ENCODE results near the gene KCNMB2. TPM values are rescaled to one million over a fixed set of nuclear protein-coding genes. Genes with fewer than 3 reads are reported as not detected.
A peak's percentile ranks its signal among the peaks of the same experiment; 100 is the strongest.

KCNMB2 gene
- total and polyA plus RNA-seq, 5 experiments from 2014 or later = not detected

DNA sequence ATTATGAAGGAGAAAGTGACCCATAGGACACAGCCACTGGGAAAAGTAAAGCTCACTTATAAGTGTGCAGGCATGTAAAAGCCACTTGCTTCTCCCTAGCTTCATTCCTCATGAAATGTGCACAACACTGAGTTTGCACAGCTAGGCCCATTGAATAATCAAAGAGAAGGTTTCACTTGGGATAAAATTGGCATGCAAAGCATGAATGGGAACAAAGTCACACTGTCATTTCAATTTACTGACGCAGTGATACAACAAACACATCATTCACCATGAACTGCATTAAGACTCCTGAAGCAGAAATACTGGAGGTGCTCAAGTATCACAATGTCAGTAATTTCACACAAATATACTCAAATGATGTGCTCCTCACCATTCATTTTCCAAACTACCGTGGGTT is 61.1 kb downstream of the KCNMB2 start:
- peaks cover 3 to 18% (median 11%) of the 10 kb centered on the region in 5 donors for H3K27me3 Mint-ChIP-seq
- peaks cover 0 to 15% (median 0%) of the 10 kb centered on the region in 9 donors for H3K9me3 Mint-ChIP-seq
- H3K4me3 Mint-ChIP-seq = no peak overlapping the region
- DNase-seq = no peak
- H3K36me3 Mint-ChIP-seq = no peaks in the 10 kb centered on the region
- no peak overlapping the region for H3K27ac Mint-ChIP-seq
- no peak for ATAC-seq
- POLR2A ChIA-PET = no interaction called here
- H3K4me1 Mint-ChIP-seq = no peaks in the 10 kb centered on the region

GRCh38 chr3:178602856-178603255 is 66.6 kb downstream of the KCNMB2 start:
- H3K4me1 Mint-ChIP-seq = no peaks in the 10 kb centered on the region
- POLR2A ChIA-PET = no interaction called here
- no peak overlapping the region for H3K4me3 Mint-ChIP-seq
- H3K9me3 Mint-ChIP-seq = peaks cover 0 to 9% (median 0%) of the 10 kb centered on the region in 9 donors
- H3K36me3 Mint-ChIP-seq = no peaks in the 10 kb centered on the region
- no peak for DNase-seq
- H3K27me3 Mint-ChIP-seq = peaks cover 4 to 30% (median 17%) of the 10 kb centered on the region in 5 donors
- ATAC-seq = no peak
- H3K27ac Mint-ChIP-seq = no peak overlapping the region

- POLR2A ChIA-PET = no interaction called here
- Mint-ChIP-seq H3K27ac (no peak overlapping the region), H3K36me3 (no peaks in the 10 kb centered on the region), H3K9me3 (peaks cover 0 to 8% (median 2%) of the 10 kb centered on the region in 9 donors), H3K27me3 (peaks cover 2 to 22% (median 15%) of the 10 kb centered on the region in 5 donors), H3K4me3 (no peak overlapping the region), H3K4me1 (no peaks in the 10 kb centered on the region)
- ATAC-seq (no peak), DNase-seq (no peak)
These were observed 67.5 kb downstream of the KCNMB2 start for GRCh38 chr3:178603735-178604134.

DNA sequence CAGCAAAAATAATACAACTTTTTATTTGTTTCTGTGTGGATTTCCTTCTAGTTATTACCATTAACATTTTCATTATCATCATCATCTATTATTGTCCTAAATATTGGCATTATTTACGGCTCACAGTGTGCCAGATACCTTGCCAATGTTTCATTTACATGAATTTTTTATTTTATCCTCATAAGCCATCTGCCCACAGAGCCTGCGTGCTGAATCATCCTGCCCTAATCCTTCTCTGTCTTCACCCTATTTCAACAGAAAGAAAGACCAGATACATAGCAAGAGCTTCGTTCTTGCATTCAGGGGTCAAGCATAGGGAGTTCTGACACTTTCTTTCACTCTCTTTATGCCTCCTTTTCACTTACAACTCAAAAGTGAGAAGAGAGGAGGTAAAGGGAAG is 82.0 kb downstream of the KCNMB2 start:
- H3K27me3 Mint-ChIP-seq = peaks cover 0 to 18% (median 8%) of the 10 kb centered on the region in 5 donors
- POLR2A ChIA-PET = no interaction called here
- no peak overlapping the region for H3K4me3 Mint-ChIP-seq
- no peak for ATAC-seq
- no peak for DNase-seq
- H3K4me1 Mint-ChIP-seq = peaks cover 0 to 5% (median 0%) of the 10 kb centered on the region in 4 donors
- peaks cover 0 to 4% (median 0%) of the 10 kb centered on the region in 3 donors for H3K36me3 Mint-ChIP-seq
- H3K9me3 Mint-ChIP-seq = peaks cover 0 to 8% (median 0%) of the 10 kb centered on the region in 9 donors
- no peak overlapping the region for H3K27ac Mint-ChIP-seq

- Mint-ChIP-seq H3K9me3 (peaks cover 0 to 1% (median 0%) of the 10 kb centered on the region in 9 donors), H3K27me3 (peaks cover 0 to 11% (median 8%) of the 10 kb centered on the region in 5 donors), H3K4me1 (peaks cover 0 to 5% (median 0%) of the 10 kb centered on the region in 4 donors), H3K4me3 (no peak overlapping the region), H3K36me3 (peaks cover 0 to 4% (median 0%) of the 10 kb centered on the region in 3 donors), H3K27ac (no peak overlapping the region)
- POLR2A ChIA-PET = no interaction called here
- DNase-seq (no peak), ATAC-seq (no peak)
These were observed 82.7 kb downstream of the KCNMB2 start for GRCh38 chr3:178618896-178619295.

GRCh38 chr3:178623666-178624255 is 87.5 kb downstream of the KCNMB2 start:
- POLR2A ChIA-PET = no interaction called here
- H3K27ac Mint-ChIP-seq = no peak overlapping the region
- no peak for ATAC-seq
- H3K27me3 Mint-ChIP-seq = no peaks in the 10 kb centered on the region
- no peaks in the 10 kb centered on the region for H3K36me3 Mint-ChIP-seq
- H3K4me1 Mint-ChIP-seq = no peaks in the 10 kb centered on the region
- no peak for DNase-seq
- H3K9me3 Mint-ChIP-seq = no peaks in the 10 kb centered on the region
- H3K4me3 Mint-ChIP-seq = no peak overlapping the region

- H3K27me3 Mint-ChIP-seq = no peaks in the 10 kb centered on the region
- no peak overlapping the region for H3K27ac Mint-ChIP-seq
- ATAC-seq (no peak), DNase-seq (no peak)
- no peaks in the 10 kb centered on the region for H3K4me1 Mint-ChIP-seq
- H3K4me3 Mint-ChIP-seq = no peak overlapping the region
- no peaks in the 10 kb centered on the region for H3K36me3 Mint-ChIP-seq
- POLR2A ChIA-PET = no interaction called here
- no peaks in the 10 kb centered on the region for H3K9me3 Mint-ChIP-seq
These were observed 88.0 kb downstream of the KCNMB2 start for GRCh38 chr3:178624276-178624675.

- no peak for ATAC-seq
- Mint-ChIP-seq H3K27ac (no peak overlapping the region), H3K4me1 (no peaks in the 10 kb centered on the region)
These were observed 88.9 kb downstream of the KCNMB2 start for GRCh38 chr3:178625053-178625600.

DNA sequence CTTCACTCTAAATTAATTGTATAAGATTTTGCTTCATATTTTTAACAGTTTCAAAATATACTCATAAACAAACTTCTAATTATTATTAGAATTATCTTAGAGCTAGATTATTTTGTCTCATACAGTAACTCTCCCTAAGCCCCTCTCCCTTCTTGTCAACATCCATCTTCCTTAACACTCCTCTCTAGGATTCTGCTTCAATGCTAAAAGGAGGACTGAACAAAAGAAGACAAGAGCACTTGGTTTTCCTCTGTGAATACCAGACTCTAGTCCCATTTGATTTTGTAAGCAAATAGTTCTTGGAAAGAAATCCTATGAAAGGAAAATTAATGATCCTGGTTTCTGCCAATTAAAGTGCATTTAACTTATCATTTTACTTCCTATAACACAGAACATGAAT is 91.8 kb downstream of the KCNMB2 start:
- no peak for ATAC-seq
- no peak overlapping the region for H3K27ac Mint-ChIP-seq

More at GRCh38 chr3:178625053-178625600, 88.9 kb downstream of the KCNMB2 start:
- Mint-ChIP-seq H3K36me3 (no peaks in the 10 kb centered on the region), H3K9me3 (no peaks in the 10 kb centered on the region), H3K4me3 (no peak overlapping the region), H3K27me3 (no peaks in the 10 kb centered on the region)
- no peak for DNase-seq
- POLR2A ChIA-PET = no interaction called here

GRCh38 chr3:178629430-178630178 is 93.4 kb downstream of the KCNMB2 start:
- Mint-ChIP-seq H3K4me3 (no peak overlapping the region), H3K4me1 (no peaks in the 10 kb centered on the region), H3K27ac (no peak overlapping the region), H3K36me3 (peaks cover 0 to 7% (median 3%) of the 10 kb centered on the region in 3 donors), H3K27me3 (peaks cover 0 to 7% (median 0%) of the 10 kb centered on the region in 5 donors), H3K9me3 (peaks cover 0 to 14% (median 9%) of the 10 kb centered on the region in 9 donors)
- ATAC-seq = no peak
- POLR2A ChIA-PET = no interaction called here
- DNase-seq = no peak

More for the DNA sequence above, 91.8 kb downstream of the KCNMB2 start:
- Mint-ChIP-seq H3K36me3 (no peaks in the 10 kb centered on the region), H3K4me1 (no peaks in the 10 kb centered on the region), H3K9me3 (peaks cover 0 to 8% (median 0%) of the 10 kb centered on the region in 9 donors), H3K27me3 (peaks cover 0 to 4% (median 0%) of the 10 kb centered on the region in 5 donors), H3K4me3 (no peak overlapping the region)
- DNase-seq = no peak
- POLR2A ChIA-PET = no interaction called here

GRCh38 chr3:178631950-178632349 is 95.7 kb downstream of the KCNMB2 start:
- DNase-seq = no peak
- no peak for ATAC-seq
- Mint-ChIP-seq H3K4me1 (no peaks in the 10 kb centered on the region), H3K27me3 (peaks cover 0 to 7% (median 1%) of the 10 kb centered on the region in 5 donors), H3K9me3 (peaks cover 0 to 14% (median 9%) of the 10 kb centered on the region in 9 donors), H3K27ac (no peak overlapping the region), H3K4me3 (no peak overlapping the region), H3K36me3 (peaks cover 0 to 7% (median 3%) of the 10 kb centered on the region in 3 donors)
- POLR2A ChIA-PET = no interaction called here

- H3K9me3 Mint-ChIP-seq = peaks cover 0 to 14% (median 9%) of the 10 kb centered on the region in 9 donors
- H3K27ac Mint-ChIP-seq = no peak overlapping the region
- peaks cover 0 to 13% (median 3%) of the 10 kb centered on the region in 5 donors for H3K27me3 Mint-ChIP-seq
- DNase-seq (no peak), ATAC-seq (no peak)
- POLR2A ChIA-PET = no interaction called here
- H3K36me3 Mint-ChIP-seq = peaks cover 0 to 7% (median 3%) of the 10 kb centered on the region in 3 donors
- no peak overlapping the region for H3K4me3 Mint-ChIP-seq
- no peaks in the 10 kb centered on the region for H3K4me1 Mint-ChIP-seq
These were observed 98.7 kb downstream of the KCNMB2 start for GRCh38 chr3:178634975-178635374.

GRCh38 chr3:178637802-178638201 is 101.6 kb downstream of the KCNMB2 start:
- H3K9me3 Mint-ChIP-seq = peaks cover 0 to 12% (median 6%) of the 10 kb centered on the region in 9 donors
- peak overlapping the region in 1 of 10 donors; percentile 4 for H3K27ac Mint-ChIP-seq
- POLR2A ChIA-PET = no interaction called here
- DNase-seq (no peak), ATAC-seq (no peak)
- H3K4me3 Mint-ChIP-seq = no peak overlapping the region
- H3K36me3 Mint-ChIP-seq = peaks cover 0 to 7% (median 3%) of the 10 kb centered on the region in 3 donors
- no peaks in the 10 kb centered on the region for H3K4me1 Mint-ChIP-seq
- peaks cover 0 to 12% (median 4%) of the 10 kb centered on the region in 5 donors for H3K27me3 Mint-ChIP-seq
